ENCODE data around the gene TBC1D22B. TPM values are rescaled to one million over a fixed set of nuclear protein-coding genes. Genes with fewer than 3 reads are reported as not detected.

The TBC1D22B gene, protein sequence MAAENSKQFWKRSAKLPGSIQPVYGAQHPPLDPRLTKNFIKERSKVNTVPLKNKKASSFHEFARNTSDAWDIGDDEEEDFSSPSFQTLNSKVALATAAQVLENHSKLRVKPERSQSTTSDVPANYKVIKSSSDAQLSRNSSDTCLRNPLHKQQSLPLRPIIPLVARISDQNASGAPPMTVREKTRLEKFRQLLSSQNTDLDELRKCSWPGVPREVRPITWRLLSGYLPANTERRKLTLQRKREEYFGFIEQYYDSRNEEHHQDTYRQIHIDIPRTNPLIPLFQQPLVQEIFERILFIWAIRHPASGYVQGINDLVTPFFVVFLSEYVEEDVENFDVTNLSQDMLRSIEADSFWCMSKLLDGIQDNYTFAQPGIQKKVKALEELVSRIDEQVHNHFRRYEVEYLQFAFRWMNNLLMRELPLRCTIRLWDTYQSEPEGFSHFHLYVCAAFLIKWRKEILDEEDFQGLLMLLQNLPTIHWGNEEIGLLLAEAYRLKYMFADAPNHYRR
- 1 to 10 TPM; 8.0 to 9.5 (median 8.5) TPM for total RNA-seq

DNA sequence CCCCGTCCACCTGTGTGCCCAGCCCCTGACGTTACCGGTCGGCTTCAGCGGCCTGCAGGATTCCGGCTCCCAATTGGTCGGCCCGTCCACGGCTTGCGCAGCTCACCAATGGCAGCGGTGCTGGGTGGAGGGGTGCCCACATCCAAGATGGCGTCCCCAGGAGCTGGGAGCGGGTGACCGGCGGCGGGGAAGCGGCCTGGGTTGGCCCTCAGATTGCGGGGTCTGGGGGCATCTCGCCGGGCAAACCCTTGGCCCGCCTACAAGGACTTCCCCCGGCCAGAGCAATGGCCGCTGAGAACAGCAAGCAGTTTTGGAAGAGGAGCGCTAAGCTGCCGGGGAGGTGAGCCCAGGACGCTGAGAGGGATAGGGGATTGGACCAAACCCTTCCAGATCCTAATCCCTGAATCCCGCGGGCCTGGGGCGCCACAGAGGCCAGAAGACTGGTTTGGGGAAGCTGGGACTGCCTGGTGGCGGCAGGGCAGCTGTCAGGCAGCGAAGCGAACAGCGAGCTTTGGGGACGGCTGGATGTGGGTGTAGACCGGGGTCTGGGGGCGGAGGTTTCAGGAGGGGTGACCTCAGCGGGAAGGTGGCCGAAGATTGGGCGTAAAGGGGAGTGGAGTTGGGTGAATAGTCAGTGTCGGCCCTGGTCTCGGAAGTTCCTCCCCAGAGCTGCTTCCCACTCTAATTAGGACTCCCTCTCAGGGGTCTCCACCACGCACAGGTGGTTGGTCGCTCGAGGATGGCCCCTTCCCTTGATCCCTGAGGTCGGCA lies at the start of gene TBC1D22B, which contains the start of gene TMEM217:
Gene TBC1D22B (plus strand): TSS at position 139 of the 771 bp plus-strand sequence. CDS start 146 bp downstream, at position 285.
Gene TMEM217 (minus strand): TSS at position 511 of the 771 bp plus-strand sequence. CDS start 39,114 bp downstream, outside the sequence.
- TF ChIP-seq, protein P1, sequence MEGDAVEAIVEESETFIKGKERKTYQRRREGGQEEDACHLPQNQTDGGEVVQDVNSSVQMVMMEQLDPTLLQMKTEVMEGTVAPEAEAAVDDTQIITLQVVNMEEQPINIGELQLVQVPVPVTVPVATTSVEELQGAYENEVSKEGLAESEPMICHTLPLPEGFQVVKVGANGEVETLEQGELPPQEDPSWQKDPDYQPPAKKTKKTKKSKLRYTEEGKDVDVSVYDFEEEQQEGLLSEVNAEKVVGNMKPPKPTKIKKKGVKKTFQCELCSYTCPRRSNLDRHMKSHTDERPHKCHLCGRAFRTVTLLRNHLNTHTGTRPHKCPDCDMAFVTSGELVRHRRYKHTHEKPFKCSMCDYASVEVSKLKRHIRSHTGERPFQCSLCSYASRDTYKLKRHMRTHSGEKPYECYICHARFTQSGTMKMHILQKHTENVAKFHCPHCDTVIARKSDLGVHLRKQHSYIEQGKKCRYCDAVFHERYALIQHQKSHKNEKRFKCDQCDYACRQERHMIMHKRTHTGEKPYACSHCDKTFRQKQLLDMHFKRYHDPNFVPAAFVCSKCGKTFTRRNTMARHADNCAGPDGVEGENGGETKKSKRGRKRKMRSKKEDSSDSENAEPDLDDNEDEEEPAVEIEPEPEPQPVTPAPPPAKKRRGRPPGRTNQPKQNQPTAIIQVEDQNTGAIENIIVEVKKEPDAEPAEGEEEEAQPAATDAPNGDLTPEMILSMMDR (IDR thresholded peaks at IDR 0.05): no peak
- ATAC-seq (ENCODE audit: low FRiP score) (peak; percentile 99), DNase-seq (ENCODE audit: low spot score) (peak; percentile 89)

DNA sequence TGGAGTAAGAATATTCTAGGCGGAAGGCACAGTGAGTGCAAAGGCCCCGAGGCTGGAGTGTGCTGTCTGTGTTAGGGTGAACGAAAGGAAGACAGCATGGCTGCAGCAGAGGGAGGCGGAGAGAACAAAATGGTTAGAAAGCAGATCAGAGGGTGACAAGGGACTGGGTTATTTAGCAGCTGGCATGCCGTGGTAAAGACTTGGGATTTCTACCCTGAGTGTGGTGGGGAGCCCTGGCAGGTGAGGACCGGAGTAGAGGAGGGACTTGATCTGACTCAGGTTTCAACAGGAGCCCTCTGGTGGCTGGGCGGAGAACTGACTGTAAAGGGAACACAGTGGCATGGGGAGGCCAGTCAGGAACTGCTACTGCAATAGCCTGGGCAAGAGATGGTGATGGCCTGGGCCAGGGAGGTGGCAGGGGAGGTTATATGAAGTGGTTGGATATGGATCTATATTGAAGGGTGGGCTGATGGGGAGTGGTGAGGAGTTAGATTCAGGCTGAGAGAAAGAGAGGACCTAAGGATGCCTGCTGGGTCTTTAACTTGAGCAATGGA lies 49.6 kb upstream of the TBC1D22B start:
- peak; percentile 50 for ATAC-seq (ENCODE audit: low FRiP score)
- TF ChIP-seq, protein P1 (IDR thresholded peaks at IDR 0.05): peak in 1 of 3 donors; percentile 87
- peak; percentile 91 for DNase-seq (ENCODE audit: low spot score)

DNA sequence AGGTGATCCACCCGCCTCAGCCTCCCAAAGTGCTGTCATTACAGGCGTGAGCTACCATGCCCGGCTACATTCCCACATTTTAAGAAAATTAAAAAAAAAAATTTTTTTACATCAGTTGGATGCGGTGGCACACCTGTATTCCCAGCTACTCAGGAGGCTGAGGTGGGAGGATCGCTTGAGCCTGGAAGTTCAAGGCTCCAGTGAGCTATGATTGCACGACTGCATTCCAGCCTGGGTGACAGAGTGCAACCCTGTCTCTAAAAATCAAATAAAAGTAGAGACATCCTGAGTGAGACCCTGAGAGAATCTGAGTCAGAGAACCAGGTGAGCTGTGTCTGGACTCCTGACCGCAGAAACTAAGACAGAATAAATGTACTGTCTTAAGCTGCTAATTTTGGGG lies 48.8 kb upstream of the TBC1D22B start:
- TF ChIP-seq, protein P1 (IDR thresholded peaks at IDR 0.05): no peak
- DNase-seq (ENCODE audit: low spot score): no peak
- no peak for ATAC-seq (ENCODE audit: low FRiP score)

DNA sequence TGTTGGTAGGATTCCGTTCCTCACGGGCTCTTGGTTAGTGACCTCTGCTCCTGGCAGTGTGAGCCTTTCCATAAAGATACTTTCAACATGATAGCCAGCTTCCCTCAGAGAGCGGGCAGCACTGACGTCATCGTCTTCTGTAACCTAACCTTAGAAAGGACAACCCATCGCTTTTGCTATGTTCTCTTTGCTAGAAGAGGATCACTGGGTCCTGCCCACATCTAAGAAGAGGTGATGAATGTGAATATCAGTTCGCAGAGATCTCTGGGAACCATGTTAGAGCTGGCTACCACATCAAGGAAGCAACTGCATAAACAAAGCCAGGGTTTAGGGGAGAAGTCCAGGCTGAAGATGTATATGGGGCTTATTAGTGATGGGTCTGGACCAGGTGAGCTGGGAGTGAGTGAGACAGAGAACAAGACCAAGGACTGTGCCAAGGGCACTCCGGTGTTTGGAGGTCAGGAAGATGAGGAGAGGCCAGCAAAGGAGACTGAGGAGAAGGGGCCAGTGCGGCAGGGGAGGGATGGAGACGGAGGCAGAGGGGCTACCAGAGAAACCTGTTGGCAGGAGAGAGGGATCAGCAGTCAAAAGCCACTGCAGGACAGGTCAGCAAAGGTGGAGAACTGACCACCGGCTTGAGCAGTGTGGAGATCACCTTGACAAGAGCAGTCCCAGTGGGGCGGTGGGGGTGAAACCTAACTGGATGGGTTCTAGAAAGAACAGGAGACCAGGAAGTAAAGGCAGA lies 47.9 kb upstream of the TBC1D22B start:
- ATAC-seq (ENCODE audit: low FRiP score) (no peak), DNase-seq (ENCODE audit: low spot score) (no peak)
- TF ChIP-seq, protein P1 (IDR thresholded peaks at IDR 0.05): no peak

DNA sequence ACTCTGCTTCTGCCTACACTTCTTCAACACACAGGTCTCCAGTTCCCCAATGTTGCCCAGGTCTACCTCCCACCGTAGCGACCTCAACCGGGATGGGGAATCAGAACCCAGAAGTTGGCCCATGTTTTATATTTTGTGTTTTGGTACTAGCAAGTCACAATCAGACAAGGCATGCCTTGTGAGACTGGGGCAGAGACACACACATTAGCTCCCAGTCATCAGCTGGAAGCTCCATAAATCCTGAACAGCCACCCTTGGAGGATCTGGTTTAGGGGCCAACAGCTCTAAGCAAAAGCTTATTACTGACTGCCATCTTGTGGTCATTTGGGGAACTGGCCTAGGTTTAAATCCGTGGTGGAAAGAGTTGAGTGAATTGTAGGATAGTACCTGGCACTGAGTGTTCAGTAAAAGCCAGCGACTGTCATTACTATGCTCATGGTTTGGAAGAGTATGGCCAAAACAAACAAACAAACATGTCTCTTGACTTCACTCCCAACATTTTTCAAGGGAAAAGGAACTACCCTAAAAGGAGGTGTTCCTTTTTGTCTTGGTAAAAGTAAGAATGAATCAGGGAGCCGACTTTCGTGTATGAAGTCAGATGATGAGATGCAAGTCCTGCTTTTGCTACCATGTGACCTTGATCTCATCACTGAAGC lies 47.1 kb upstream of the TBC1D22B start:
- TF ChIP-seq, protein P1 (IDR thresholded peaks at IDR 0.05): peak in 2 of 3 donors; percentile 47 to 91
- ATAC-seq (ENCODE audit: low FRiP score) (peak; percentile 73), DNase-seq (ENCODE audit: low spot score) (peak; percentile 78)

DNA sequence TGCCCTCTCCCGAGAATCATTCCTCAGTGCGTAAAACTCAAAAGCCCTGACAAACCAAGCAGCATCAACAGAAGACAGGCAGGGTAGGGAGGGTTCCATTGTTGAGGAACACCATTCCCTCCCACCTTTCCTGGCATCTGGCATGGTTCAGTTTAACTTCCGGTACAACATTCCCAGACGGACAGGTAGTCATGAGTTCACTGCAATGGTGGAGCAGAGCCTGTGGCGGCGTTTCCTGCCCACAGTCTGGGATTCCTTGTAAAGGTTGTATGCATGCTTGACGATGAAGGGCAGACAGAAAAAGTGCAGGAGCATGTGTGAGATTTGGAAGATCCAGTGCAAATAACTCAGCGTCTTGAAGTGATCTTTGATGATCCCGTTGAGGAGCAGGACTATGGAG lies 45.3 kb upstream of the TBC1D22B start:
- no peak for ATAC-seq (ENCODE audit: low FRiP score)
- TF ChIP-seq, protein P1 (IDR thresholded peaks at IDR 0.05): no peak

More for the DNA sequence above, 45.3 kb upstream of the TBC1D22B start:
- no peak for DNase-seq (ENCODE audit: low spot score)
